ENCODE data around the gene NAALADL2. TPM values are rescaled to one million over a fixed set of nuclear protein-coding genes. Genes with fewer than 3 reads are reported as not detected.

NAALADL2 gene
- total RNA-seq, result 5.2 TPM
- long read RNA-seq, result 0 reads

- intact Hi-C loops (cut with DNase I), result no loop called here
- no peak for DNase-seq (ENCODE audit: missing footprints)
- no peak for ATAC-seq
These were observed at the start of gene NAALADL2 for GRCh38 chr3:174859114-174859735. TSS of gene NAALADL2 (plus strand) at chr3:174859334.

GRCh38 chr3:174810254-174810653, 48.9 kb upstream of the NAALADL2 start:
- intact Hi-C loops (cut with DNase I), result no loop called here
- no peak for ATAC-seq

DNA sequence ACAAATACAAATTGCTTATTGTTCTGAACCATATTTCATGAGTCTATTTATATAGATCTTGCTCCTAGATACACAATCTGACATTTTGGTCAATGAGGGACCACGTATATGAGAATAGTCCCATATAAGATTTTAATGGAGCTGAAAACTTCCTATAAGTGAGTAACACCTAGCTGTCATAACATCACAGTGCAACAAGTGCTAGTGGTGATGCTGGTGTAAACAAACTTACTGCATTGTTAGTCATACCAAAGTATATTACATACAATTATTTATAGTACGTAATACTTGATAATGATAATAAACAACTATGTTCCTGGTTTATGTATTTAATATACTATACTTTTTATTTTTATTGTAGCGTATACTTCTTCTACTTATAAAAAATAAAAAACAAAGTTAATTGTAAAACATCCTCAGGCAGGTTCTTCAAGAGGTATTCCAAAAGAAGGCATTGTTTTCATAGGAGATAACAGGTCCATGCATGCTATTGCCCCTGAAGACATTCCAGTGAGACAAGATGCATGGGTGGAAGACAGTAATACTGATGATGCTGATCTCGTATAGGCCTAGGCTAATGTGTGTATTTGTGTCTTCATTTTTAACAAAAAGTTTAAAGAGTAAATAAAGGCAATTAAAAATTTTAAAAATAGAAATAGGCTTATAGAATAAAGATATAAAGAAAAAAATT, 46.8 kb upstream of the NAALADL2 start:
- ATAC-seq (no peak), DNase-seq (ENCODE audit: missing footprints) (no peak)
- intact Hi-C loops (cut with DNase I), result no loop called here

More at GRCh38 chr3:174810254-174810653, 48.9 kb upstream of the NAALADL2 start:
- no peak for DNase-seq (ENCODE audit: missing footprints)

GRCh38 chr3:174815750-174816149, 43.4 kb upstream of the NAALADL2 start:
- DNase-seq (ENCODE audit: missing footprints), result no peak
- no peak for ATAC-seq
- intact Hi-C loops (cut with DNase I), result no loop called here

DNA sequence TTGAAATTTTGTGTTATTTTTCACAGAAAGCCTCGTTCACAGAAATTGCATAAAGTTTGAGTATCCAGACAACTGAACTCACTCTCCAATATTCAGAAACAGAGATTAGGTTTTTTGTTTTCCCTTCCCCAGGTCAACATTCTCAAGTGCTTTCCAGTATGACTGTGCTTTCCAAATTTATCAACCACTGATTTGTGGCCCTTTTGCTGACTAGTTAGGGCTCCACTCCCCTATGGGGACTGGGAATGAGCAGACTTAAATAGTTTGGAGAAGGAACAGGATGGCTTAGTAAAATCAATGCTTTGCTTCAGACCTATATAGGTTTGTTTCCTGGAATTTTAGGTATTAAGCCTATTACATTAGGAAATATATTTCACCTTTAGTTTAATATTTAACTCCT, 38.2 kb upstream of the NAALADL2 start:
- DNase-seq (ENCODE audit: missing footprints) (no peak), ATAC-seq (no peak)
- intact Hi-C loops (cut with DNase I), result no loop called here

DNA sequence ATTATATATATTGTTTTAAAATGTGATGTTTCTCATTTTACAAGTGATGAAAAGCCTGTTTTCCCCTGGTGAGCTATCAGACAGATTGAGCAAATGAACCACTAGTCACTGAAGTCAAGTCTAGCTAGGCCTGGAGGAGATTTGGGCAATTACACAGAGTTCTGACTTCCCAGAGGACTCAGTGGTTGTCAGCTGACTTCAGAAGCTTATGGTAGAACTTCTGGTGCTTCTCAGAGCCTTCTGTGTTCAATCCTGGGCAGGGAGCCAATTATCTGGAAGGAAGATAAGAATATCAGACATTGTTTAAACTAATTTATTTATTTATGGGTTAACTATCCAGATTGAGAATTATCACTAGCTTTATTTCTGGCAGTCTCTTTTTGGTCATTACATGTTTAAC, 37.7 kb upstream of the NAALADL2 start:
- intact Hi-C loops (cut with DNase I), result no loop called here
- DNase-seq (ENCODE audit: missing footprints), result no peak
- no peak for ATAC-seq

- DNase-seq (ENCODE audit: missing footprints) (no peak), ATAC-seq (no peak)
- intact Hi-C loops (cut with DNase I), result no loop called here
These were observed 36.8 kb upstream of the NAALADL2 start for GRCh38 chr3:174822320-174822719.

GRCh38 chr3:174826069-174826468, 33.1 kb upstream of the NAALADL2 start:
- no peak for DNase-seq (ENCODE audit: missing footprints)
- ATAC-seq, result no peak
- intact Hi-C loops (cut with DNase I), result no loop called here

DNA sequence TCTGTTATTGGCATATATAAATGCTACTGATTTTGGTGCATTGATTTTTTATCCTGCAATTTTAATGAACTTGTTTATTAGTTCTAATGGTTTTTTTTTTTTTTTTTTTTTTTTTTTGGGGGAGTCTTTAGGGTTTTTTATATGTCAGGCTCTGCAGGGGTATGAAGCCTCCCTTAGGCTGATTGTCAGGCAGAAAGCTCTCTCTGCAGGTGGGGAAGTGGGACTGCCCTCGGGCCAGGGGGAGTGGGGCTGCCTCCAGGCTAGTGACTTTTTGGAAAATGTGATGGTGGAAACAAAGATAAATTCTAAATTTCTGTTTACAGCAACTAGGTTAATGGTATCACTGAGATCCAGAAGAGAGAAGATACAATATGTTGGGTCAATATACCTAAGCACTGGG, 14.4 kb upstream of the NAALADL2 start:
- DNase-seq (ENCODE audit: missing footprints) (no peak), ATAC-seq (no peak)
- intact Hi-C loops (cut with DNase I), result no loop called here

- ATAC-seq, result no peak
- intact Hi-C loops (cut with DNase I), result no loop called here
- no peak for DNase-seq (ENCODE audit: missing footprints)
These were observed 13.1 kb upstream of the NAALADL2 start for GRCh38 chr3:174846055-174846454.

GRCh38 chr3:174854987-174855386, 4.1 kb upstream of the NAALADL2 start:
- ATAC-seq (no peak), DNase-seq (ENCODE audit: missing footprints) (no peak)
- intact Hi-C loops (cut with DNase I), result no loop called here

- no peak for ATAC-seq
- no peak for DNase-seq (ENCODE audit: missing footprints)
- intact Hi-C loops (cut with DNase I), result no loop called here
These were observed 1.8 kb upstream of the NAALADL2 start for GRCh38 chr3:174857301-174857700.

DNA sequence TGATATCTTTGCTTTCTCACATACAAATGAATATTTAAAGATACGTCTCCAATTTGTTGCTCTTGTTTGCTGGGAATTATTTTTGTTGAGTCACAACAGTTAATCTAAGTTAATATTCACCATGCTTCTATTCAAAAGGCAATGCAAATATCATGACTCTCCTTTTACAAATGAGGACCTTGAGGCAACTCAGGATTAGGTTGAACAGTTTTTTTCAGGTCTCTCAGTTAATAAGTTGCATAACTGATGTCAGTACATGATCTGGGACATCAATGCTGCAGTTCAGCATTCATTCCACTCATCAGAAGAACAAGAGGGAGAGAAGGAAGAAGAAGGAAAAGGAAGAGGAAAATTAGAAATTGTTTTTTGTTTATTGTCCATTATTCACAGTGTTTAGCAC, 781 bp upstream of the NAALADL2 start:
- ATAC-seq (no peak), DNase-seq (ENCODE audit: missing footprints) (no peak)
- intact Hi-C loops (cut with DNase I), result no loop called here

GRCh38 chr3:174859756-174860155, 622 bp downstream of the NAALADL2 start:
- ATAC-seq, result no peak
- DNase-seq (ENCODE audit: missing footprints), result no peak
- intact Hi-C loops (cut with DNase I), result no loop called here

DNA sequence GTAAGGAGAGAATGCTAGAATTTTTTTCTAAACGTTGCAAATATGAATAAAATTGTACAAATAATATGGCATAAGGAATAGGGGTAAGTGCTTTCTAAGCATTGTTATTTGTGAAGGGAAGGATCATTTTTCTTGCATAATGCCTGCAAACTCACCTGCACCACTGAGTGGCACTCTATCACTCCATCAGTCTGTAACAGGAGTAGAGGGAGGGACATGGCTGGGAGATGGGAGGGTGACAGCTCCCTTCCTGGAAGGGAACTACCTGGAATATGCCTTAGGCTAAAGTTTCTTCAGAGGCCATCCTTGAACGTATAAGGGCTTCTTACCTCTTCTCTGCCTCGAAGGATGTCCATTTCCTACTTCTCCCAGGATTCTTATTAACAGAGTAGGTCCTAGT, 3.0 kb downstream of the NAALADL2 start:
- DNase-seq (ENCODE audit: missing footprints) (no peak), ATAC-seq (no peak)
- intact Hi-C loops (cut with DNase I), result no loop called here

- DNase-seq (ENCODE audit: missing footprints) (no peak), ATAC-seq (no peak)
- intact Hi-C loops (cut with DNase I), result no loop called here
These were observed 3.5 kb downstream of the NAALADL2 start for GRCh38 chr3:174862666-174863065.

DNA sequence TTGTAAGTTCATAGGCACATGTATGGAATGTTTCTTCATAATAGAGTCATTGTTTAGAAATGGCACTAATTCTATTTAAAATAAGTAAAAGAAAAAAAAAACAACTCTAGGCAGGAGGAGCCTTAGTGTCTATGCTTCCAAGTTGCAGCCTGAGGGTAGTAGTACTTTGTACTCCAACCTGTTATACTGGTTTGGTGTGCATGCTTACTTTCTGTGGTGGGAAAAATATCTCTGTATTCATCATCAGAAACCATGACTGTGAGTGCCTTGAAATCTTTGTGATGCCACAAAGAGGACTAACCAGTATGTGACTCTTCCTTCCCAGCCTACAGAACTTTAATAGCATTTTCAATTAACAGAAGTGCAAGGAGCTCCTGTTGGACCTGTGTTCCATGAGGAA, 4.4 kb downstream of the NAALADL2 start:
- intact Hi-C loops (cut with DNase I), result no loop called here
- ATAC-seq (no peak), DNase-seq (ENCODE audit: missing footprints) (no peak)

GRCh38 chr3:174869448-174869847, 10.3 kb downstream of the NAALADL2 start:
- ATAC-seq (no peak), DNase-seq (ENCODE audit: missing footprints) (no peak)
- intact Hi-C loops (cut with DNase I), result no loop called here

DNA sequence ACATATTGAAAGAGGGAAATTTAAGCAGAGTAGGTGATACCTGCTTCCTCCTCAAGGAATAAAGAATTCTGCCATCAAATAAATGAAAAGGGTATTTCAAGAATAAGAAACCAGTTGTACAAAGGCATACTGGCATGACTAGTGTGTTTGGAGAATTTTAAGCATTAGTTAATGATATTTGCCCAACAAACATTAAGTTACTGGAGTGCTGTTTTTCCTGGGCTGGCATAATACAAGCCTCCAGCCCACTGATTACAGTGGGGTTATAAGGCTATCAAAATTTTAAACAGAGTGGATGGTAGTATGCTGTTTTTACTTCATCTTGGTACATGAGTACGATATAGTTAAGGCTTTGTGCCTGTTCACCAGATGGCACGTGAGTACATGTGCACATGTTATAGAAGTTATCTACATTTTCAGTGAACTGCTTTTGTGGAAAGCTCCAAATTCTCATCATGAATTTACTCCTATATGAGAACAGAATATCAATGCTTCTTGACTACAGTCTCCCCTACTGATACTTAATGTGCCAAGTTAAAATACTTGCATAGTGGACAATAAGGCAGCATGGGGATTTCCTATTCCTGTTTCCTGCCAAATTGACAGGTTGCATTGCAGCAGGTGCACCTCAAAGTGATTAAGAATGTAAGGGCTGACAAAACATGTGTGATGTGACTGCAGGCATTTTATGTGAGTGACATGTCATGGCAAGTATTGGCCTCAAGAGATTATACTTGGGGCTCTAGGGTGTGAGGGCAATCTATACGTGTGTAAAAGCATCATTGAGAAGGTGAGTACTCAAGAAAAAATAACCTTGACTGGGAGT, 14.9 kb downstream of the NAALADL2 start:
- intact Hi-C loops (cut with DNase I), result no loop called here
- DNase-seq (ENCODE audit: missing footprints) (no peak), ATAC-seq (no peak)

DNA sequence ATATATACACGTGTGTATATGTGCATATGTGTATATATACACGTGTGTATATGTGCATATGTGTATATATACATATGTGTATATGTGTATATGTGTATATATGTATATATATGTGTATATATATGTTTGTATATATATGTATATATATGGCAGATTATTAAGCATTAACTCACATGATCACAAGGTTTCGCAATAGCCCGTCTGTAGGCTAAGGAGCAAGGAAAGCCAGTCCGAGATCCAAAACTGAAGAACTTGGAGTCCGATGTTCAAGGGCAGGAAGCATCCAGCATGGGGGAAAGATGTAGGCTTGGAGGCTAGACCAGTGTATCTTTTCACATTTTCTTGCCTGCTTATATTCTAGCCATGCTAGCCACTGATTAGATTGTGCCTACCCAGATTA, 23.7 kb downstream of the NAALADL2 start:
- DNase-seq (ENCODE audit: missing footprints) (no peak), ATAC-seq (no peak)
- intact Hi-C loops (cut with DNase I), result no loop called here

Data from Right ventricle myocardium inferior (tissue), 1 donor.